Neural crest cell (in vitro differentiated cells): ENCODE measurements around the gene ZCCHC14. TPM values are rescaled to one million over a fixed set of nuclear protein-coding genes. Genes with fewer than 3 reads are reported as not detected.

ENCODE experiments used
- DNase-seq: peaks from one replicate; pipeline ENCODE4 v3.0.0; 2021; ENCODE audit warnings: low read depth, mixed read lengths, low spot score
- H3K27ac Mint-ChIP-seq: one replicate; pipeline ENCODE4 v1.8.0; 2021; ENCODE audit warnings: mild to moderate bottlenecking, mixed read lengths; ENCODE audit not compliant: unreplicated experiment
- H3K27me3 Mint-ChIP-seq: 2 replicates; pipeline ENCODE4 v1.8.0; 2021; ENCODE audit warnings: low read depth, mild to moderate bottlenecking, mixed read lengths
- H3K36me3 Mint-ChIP-seq: 2 replicates; pipeline ENCODE4 v1.8.0; 2021; ENCODE audit warnings: low read depth, mild to moderate bottlenecking, mixed read lengths
- H3K4me1 Mint-ChIP-seq: 2 replicates; pipeline ENCODE4 v1.8.0; 2021; ENCODE audit warnings: mixed read lengths
- H3K4me3 Mint-ChIP-seq: one replicate; pipeline ENCODE4 v1.8.0; 2021; ENCODE audit warnings: mild to moderate bottlenecking, mixed read lengths
- H3K9me3 Mint-ChIP-seq: 2 replicates; pipeline ENCODE4 v1.8.0; 2021; ENCODE audit warnings: mixed read lengths
- CTCF ChIP-seq: fragments of 200-600 bp; sonication (generic); conservative IDR thresholded peaks from 2 replicates; pipeline ENCODE4 v1.5.0; 2021; ENCODE audit warnings: antibody characterized with exemption, mild to moderate bottlenecking
- total RNA-seq: library from RNA; stranded (reverse); gene quantifications from 2 replicates; pipeline ENCODE4 v1.2.1, GENCODE V29; 2021

ZCCHC14 gene
- total RNA-seq, 1 donor from 2014 or later = 45.5 TPM

- H3K9me3 Mint-ChIP-seq = no peaks in the 10 kb centered on the region
- no peaks in the 10 kb centered on the region for H3K36me3 Mint-ChIP-seq
- H3K4me1 Mint-ChIP-seq = peaks cover 55% of the 10 kb centered on the region
- H3K27ac Mint-ChIP-seq = no peak overlapping the region
- H3K27me3 Mint-ChIP-seq = no peaks in the 10 kb centered on the region
- no peak overlapping the region for H3K4me3 Mint-ChIP-seq
- no peak for TF ChIP-seq CTCF
- DNase-seq = no peak
Observed at GRCh38 chr16:87466975-87467501, 25.8 kb downstream of the ZCCHC14 start.

GRCh38 chr16:87465879-87466278, 26.9 kb downstream of the ZCCHC14 start:
- no peaks in the 10 kb centered on the region for H3K27me3 Mint-ChIP-seq
- peak overlapping the region; percentile 35 for H3K27ac Mint-ChIP-seq
- no peak for TF ChIP-seq CTCF
- H3K36me3 Mint-ChIP-seq = no peaks in the 10 kb centered on the region
- no peak for DNase-seq
- H3K9me3 Mint-ChIP-seq = no peaks in the 10 kb centered on the region
- no peak overlapping the region for H3K4me3 Mint-ChIP-seq
- peaks cover 51% of the 10 kb centered on the region for H3K4me1 Mint-ChIP-seq

GRCh38 chr16:87465306-87465705, 27.5 kb downstream of the ZCCHC14 start:
- no peak for DNase-seq
- Mint-ChIP-seq H3K9me3 (no peaks in the 10 kb centered on the region), H3K4me3 (no peak overlapping the region), H3K36me3 (no peaks in the 10 kb centered on the region), H3K4me1 (peaks cover 48% of the 10 kb centered on the region), H3K27me3 (no peaks in the 10 kb centered on the region), H3K27ac (no peak overlapping the region)
- no peak for TF ChIP-seq CTCF

- DNase-seq = no peak
- no peak for TF ChIP-seq CTCF
- Mint-ChIP-seq H3K27me3 (no peaks in the 10 kb centered on the region), H3K36me3 (no peaks in the 10 kb centered on the region), H3K27ac (peak overlapping the region; percentile 83), H3K9me3 (no peaks in the 10 kb centered on the region), H3K4me3 (no peak overlapping the region), H3K4me1 (peaks cover 47% of the 10 kb centered on the region)
Observed at GRCh38 chr16:87464691-87465300, 28.0 kb downstream of the ZCCHC14 start.

GRCh38 chr16:87463722-87464690, 28.8 kb downstream of the ZCCHC14 start:
- no peak for TF ChIP-seq CTCF
- Mint-ChIP-seq H3K4me3 (no peak overlapping the region), H3K4me1 (peaks cover 44% of the 10 kb centered on the region), H3K27me3 (no peaks in the 10 kb centered on the region), H3K27ac (no peak overlapping the region), H3K9me3 (no peaks in the 10 kb centered on the region), H3K36me3 (no peaks in the 10 kb centered on the region)
- no peak for DNase-seq
